Measurements from ENCODE around the gene FBXO2.

- no peak for TF ChIP-seq POLR2AphosphoS5 (IDR thresholded peaks at IDR 0.05)
- TF ChIP-seq, protein P1, sequence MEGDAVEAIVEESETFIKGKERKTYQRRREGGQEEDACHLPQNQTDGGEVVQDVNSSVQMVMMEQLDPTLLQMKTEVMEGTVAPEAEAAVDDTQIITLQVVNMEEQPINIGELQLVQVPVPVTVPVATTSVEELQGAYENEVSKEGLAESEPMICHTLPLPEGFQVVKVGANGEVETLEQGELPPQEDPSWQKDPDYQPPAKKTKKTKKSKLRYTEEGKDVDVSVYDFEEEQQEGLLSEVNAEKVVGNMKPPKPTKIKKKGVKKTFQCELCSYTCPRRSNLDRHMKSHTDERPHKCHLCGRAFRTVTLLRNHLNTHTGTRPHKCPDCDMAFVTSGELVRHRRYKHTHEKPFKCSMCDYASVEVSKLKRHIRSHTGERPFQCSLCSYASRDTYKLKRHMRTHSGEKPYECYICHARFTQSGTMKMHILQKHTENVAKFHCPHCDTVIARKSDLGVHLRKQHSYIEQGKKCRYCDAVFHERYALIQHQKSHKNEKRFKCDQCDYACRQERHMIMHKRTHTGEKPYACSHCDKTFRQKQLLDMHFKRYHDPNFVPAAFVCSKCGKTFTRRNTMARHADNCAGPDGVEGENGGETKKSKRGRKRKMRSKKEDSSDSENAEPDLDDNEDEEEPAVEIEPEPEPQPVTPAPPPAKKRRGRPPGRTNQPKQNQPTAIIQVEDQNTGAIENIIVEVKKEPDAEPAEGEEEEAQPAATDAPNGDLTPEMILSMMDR (IDR thresholded peaks at IDR 0.05): no peak
- no peak for TF ChIP-seq POLR2A (IDR thresholded peaks at IDR 0.05)
Observed at GRCh38 chr1:11651017-11651416, 3.2 kb downstream of the FBXO2 start.

Measured in suprapubic skin (tissue), 4 donors.